Aorta (tissue), 5 donors: ENCODE results near the gene MRPS27. TPM values are rescaled to one million over a fixed set of nuclear protein-coding genes. Genes with fewer than 3 reads are reported as not detected.

Experiments used
- ATAC-seq: fragments of 200-7000 bp; cut with Tn5 transposase; one replicate; pipeline ENCODE4 v1.9.1; 2022; ENCODE audit warnings: moderate library complexity; ENCODE audit not compliant: low FRiP score
- DNase-seq, 2 donors: peaks; one replicate each; pipeline ENCODE4 v3.0.0-alpha.2; 2020
- H3K27ac ChIP-seq, 2 donors: one replicate each; pipeline ENCODE4 v1.5.1; 2013; ENCODE audit warnings: low read length in 2 of 2, mild to moderate bottlenecking in 2 of 2, moderate library complexity in 2 of 2, control low read depth in 1 of 2, inconsistent platforms in 1 of 2, low read depth in 1 of 2
- H3K27me3 ChIP-seq, 2 donors: one replicate each; pipeline ENCODE4 v1.6.1; 2013; ENCODE audit warnings: control low read depth in 1 of 2, low read length in 1 of 2, mild to moderate bottlenecking in 1 of 2, moderate library complexity in 1 of 2; ENCODE audit not compliant: insufficient read depth in 2 of 2, control insufficient read depth in 1 of 2
- H3K36me3 ChIP-seq, 2 donors: one replicate each; pipeline ENCODE4 v1.6.1; 2013; ENCODE audit warnings: control low read depth in 1 of 2, low read length in 1 of 2, mild to moderate bottlenecking in 1 of 2; ENCODE audit not compliant: insufficient read depth in 2 of 2, control insufficient read depth in 1 of 2
- H3K4me1 ChIP-seq, 2 donors: one replicate each; pipeline ENCODE4 v1.6.1; 2013; ENCODE audit warnings: low read length in 2 of 2, control low read depth in 1 of 2, mild to moderate bottlenecking in 1 of 2, moderate library complexity in 1 of 2; ENCODE audit not compliant: insufficient read depth in 2 of 2, control insufficient read depth in 1 of 2
- H3K4me3 ChIP-seq, 2 donors: one replicate each; pipeline ENCODE4 v1.5.1; 2013; ENCODE audit warnings: low read length in 2 of 2, control low read depth in 1 of 2, mild to moderate bottlenecking in 1 of 2
- H3K9me3 ChIP-seq: one replicate; pipeline ENCODE4 v1.6.1; 2013; ENCODE audit warnings: mild to moderate bottlenecking, low read length; ENCODE audit not compliant: control insufficient read depth
- WGBS, 2 donors: extraction: QIAGEN DNeasy Blood & Tissue Kit; methylation state at CpG; one replicate each; pipeline ENCODE4 v1.1.7; 2013; 5-methylcytosine and 5-hydroxymethylcytosine counted together
- intact Hi-C, 2 donors: fragments of 100-400 bp; cut with DNase I; formaldehyde crosslinking; loops; one replicate each; pipeline versions ENCODE4 v1.14.2 to v1.15.0; 2022
- polyA plus RNA-seq, 2 donors: library from polyadenylated mRNA; stranded (reverse); fragments of 200-250 nt; gene quantifications; one replicate each; pipeline ENCODE4 v1.2.3, GENCODE V29; 2013
- total RNA-seq, 2 donors: library from RNA; stranded (reverse); fragmentation: NEBNext Ultra II Directional; extraction: Animal tissue kit (Norgen Biotek cat#: 25700); gene quantifications; one replicate each; pipeline ENCODE4 v1.2.1, GENCODE V29; 2021
- donor health status: healthy with polysubstance abuse.
- donor health status: Bipolar disorder and iron deficiency.
- donor health status: DM: no; HTN: no; CAD: no.
- donor health status: DM: no; HTN: no; CAD: no.
- donor health status: DM: yes; HTN: yes; CAD: no.

MRPS27 gene
- total and polyA plus RNA-seq, 4 donors = 22.5 to 42.1 (median 34.7) TPM

DNA sequence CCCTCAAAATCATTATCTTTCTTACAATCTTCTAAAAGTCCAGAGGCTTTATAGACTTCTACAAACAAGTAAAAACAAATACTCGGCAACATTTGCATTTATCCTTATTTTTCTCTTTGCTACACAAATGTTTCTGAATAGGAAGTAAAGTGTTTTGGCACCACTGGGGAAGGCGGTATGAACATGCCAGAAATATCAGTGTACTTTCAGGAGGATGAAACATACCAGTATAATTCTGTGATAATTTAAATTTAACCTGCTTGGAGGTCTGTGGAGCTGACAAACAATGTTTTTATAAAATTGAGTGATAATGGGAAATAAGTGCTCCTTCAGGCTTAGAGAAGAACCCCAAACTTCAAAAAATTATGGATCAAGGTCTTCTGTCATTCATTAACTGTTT, 51.8 kb downstream of the MRPS27 start:
- Histone ChIP-seq H3K27me3 (no peaks in the 10 kb centered on the region), H3K27ac (no peak overlapping the region), H3K9me3 (no peaks in the 10 kb centered on the region), H3K36me3 (peaks cover 0 to 3% of the 10 kb centered on the region in 2 donors), H3K4me3 (no peak overlapping the region), H3K4me1 (peaks cover 4 to 7% of the 10 kb centered on the region in 2 donors)
- intact Hi-C loops = no loop called here
- WGBS, 2 donors = 7 to 9% methylated on average over 2 of the region's 2 CpGs
- ATAC-seq = no peak
- no peak for DNase-seq

DNA sequence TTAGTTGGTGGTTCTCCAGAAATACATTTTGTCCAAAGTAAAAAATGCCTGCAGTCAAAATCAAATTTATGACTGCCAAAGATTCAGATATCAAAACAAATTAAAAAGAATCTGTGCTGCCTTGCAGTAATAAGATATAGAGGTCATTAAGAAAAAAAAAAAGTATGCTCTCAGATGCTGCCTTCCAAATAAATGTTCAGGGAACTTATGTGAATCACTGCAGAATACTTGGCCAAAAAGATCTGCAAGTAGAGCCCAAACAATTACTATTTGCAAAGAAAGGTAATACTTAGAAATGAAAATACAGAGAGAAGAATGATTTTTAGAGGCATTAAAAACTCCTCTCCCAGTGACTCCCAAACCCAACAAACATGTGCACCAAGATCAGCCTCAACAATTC, 52.4 kb downstream of the MRPS27 start:
- DNase-seq (no peak), ATAC-seq (no peak)
- no peaks in the 10 kb centered on the region for H3K27me3 ChIP-seq
- H3K36me3 ChIP-seq = peaks cover 0 to 3% of the 10 kb centered on the region in 2 donors
- no peak overlapping the region for H3K27ac ChIP-seq
- H3K9me3 ChIP-seq = no peaks in the 10 kb centered on the region
- intact Hi-C loops = no loop called here
- no peak overlapping the region for H3K4me3 ChIP-seq
- H3K4me1 ChIP-seq = peaks cover 4 to 7% of the 10 kb centered on the region in 2 donors

DNA sequence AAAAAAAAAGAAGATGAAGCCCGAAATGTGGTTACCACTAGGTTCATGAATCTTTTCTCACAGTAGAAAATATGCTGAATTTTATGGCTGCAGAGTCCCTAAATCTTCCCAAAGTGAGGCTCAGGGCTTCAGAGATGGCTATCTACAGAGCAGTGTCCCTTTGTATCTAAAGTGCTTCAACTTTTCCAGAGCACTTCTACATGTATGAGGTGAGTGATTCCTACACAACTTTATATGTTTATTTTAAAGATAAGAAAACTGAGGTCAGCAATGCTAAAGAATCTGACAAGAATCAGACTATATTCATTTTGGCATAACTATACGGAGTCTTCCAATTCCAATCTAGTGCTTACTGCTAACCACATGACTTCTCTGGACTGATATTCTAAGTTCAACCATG, 53.2 kb downstream of the MRPS27 start:
- H3K4me3 ChIP-seq = no peak overlapping the region
- ATAC-seq (no peak), DNase-seq (no peak)
- WGBS, 2 donors = 40 to 47% methylated on average over 2 of the region's 2 CpGs
- H3K36me3 ChIP-seq = no peaks in the 10 kb centered on the region
- no peaks in the 10 kb centered on the region for H3K9me3 ChIP-seq
- no peak overlapping the region for H3K27ac ChIP-seq
- H3K27me3 ChIP-seq = no peaks in the 10 kb centered on the region
- intact Hi-C loops = no loop called here
- peaks cover 4 to 7% of the 10 kb centered on the region in 2 donors for H3K4me1 ChIP-seq

DNA sequence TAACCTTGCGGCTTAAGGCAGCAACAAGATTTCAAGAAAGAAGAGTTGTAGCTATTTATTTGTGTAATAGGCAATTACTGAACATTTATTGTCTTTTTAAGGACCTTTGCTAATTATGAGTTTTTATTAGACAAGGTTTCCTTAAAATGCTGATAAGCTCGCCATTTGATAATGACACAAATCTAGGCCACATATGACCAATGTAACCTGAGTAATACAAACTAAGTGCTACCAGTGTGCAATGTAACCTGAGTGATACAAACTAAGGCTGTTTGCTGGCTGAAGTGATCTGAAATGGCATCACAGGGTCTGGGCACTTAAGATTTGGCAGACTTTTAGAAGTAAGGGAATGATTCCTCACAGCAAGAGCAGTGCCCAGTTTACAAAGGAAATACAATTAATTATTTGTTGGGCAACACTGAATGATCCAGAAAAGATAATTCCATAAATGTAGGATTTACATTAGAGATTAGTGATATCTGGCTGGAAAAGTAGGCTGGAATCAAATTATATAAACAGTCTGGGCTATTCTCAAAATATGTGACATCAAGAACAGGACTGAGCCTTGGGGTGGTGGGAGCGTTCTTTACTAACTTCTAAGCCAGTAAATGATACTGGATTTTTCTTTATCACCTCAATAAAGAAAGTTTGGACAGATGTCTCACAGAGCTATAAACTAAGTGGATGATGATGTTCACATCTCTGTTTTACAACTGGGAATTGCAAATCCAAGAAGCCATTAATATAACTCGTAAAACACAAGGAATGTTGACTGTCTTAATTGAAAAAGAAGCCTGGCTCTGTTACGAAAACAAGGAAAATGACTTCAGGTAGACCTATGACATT, 54.8 kb downstream of the MRPS27 start:
- no peaks in the 10 kb centered on the region for H3K36me3 ChIP-seq
- WGBS, 2 donors = 42 to 60% methylated on average over 5 of the region's 5 CpGs
- DNase-seq = no peak
- peak overlapping the region; percentile 36 to 67 for H3K27ac ChIP-seq
- no peaks in the 10 kb centered on the region for H3K27me3 ChIP-seq
- H3K4me3 ChIP-seq = no peak overlapping the region
- H3K4me1 ChIP-seq = peaks cover 4 to 7% of the 10 kb centered on the region in 2 donors
- intact Hi-C loops = no loop called here
- no peaks in the 10 kb centered on the region for H3K9me3 ChIP-seq
- no peak for ATAC-seq

DNA sequence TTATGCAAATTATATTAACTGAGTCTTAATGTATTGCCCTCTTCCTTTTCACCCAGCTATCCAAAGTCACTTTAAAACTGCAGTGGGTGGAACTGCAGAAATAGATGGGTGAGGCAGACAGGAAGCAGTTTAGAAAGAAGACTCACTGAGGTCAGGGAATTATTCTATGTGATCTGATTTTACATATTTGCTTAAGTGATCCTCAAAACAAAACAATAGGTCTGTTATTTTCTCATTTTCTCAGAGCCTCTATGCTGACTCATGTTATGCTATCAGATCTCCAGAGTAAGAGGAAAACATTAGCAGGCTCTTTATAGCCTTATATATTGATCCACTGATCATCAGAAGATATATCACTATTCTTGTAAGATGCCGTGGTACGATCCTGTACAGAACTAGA, 63.5 kb downstream of the MRPS27 start:
- Histone ChIP-seq H3K27me3 (no peaks in the 10 kb centered on the region), H3K9me3 (no peaks in the 10 kb centered on the region), H3K4me3 (no peak overlapping the region), H3K36me3 (no peaks in the 10 kb centered on the region), H3K4me1 (peaks cover 0 to 3% of the 10 kb centered on the region in 2 donors), H3K27ac (no peak overlapping the region)
- WGBS, 2 donors = 81 to 86% methylated on average over 2 of the region's 2 CpGs
- no peak for ATAC-seq
- intact Hi-C loops = no loop called here
- DNase-seq = no peak

DNA sequence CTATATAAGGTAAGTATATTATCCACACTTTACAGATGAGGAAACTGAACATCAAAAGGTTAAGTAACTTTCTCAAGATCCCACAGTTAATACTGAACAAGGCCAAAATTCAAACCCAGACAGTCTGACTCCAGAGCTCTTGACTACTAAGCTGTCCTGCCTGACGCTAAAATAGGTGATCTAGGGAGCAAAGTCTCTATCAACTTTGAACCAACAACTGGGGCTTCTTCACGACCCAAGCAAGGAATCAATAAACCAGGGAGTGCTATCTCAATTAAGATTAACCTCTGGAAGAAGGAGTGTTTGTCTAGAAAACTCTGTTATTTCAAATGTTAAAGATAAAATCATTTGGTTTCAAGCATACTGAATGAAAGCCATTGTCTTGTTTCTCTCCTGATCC, 64.4 kb downstream of the MRPS27 start:
- intact Hi-C loops = no loop called here
- WGBS, 2 donors = 57% methylated on average over 2 of the region's 2 CpGs

DNA sequence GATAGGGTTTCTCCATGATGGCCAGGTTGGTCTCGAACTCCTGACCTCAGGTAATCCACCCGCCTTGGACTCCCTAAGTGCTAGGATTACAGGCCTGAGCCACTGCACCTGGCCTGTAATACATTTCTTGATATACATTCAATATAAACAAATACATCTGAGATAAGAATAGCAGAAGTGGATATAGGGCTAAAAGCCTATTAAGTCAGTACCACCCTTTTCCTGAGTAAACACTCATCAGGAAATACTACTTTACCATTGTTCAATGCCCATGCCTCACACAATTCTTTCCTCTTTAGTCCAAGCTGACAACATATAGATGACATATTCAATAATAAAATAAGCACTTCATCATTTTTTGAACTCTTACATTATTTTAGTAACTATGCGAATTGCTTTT, 64.8 kb downstream of the MRPS27 start:
- 97 to 98% methylated on average over 3 of the region's 3 CpGs for WGBS, 2 donors
- intact Hi-C loops = no loop called here
- Histone ChIP-seq H3K36me3 (no peaks in the 10 kb centered on the region), H3K4me3 (no peak overlapping the region), H3K4me1 (peaks cover 0 to 4% of the 10 kb centered on the region in 2 donors), H3K27me3 (no peaks in the 10 kb centered on the region), H3K27ac (no peak overlapping the region), H3K9me3 (no peaks in the 10 kb centered on the region)
- ATAC-seq = no peak
- DNase-seq = no peak

More for the DNA sequence above, 64.4 kb downstream of the MRPS27 start:
- Histone ChIP-seq H3K36me3 (no peaks in the 10 kb centered on the region), H3K9me3 (no peaks in the 10 kb centered on the region), H3K4me1 (peaks cover 0 to 4% of the 10 kb centered on the region in 2 donors), H3K4me3 (no peak overlapping the region), H3K27me3 (no peaks in the 10 kb centered on the region), H3K27ac (no peak overlapping the region)
- DNase-seq (no peak), ATAC-seq (no peak)

DNA sequence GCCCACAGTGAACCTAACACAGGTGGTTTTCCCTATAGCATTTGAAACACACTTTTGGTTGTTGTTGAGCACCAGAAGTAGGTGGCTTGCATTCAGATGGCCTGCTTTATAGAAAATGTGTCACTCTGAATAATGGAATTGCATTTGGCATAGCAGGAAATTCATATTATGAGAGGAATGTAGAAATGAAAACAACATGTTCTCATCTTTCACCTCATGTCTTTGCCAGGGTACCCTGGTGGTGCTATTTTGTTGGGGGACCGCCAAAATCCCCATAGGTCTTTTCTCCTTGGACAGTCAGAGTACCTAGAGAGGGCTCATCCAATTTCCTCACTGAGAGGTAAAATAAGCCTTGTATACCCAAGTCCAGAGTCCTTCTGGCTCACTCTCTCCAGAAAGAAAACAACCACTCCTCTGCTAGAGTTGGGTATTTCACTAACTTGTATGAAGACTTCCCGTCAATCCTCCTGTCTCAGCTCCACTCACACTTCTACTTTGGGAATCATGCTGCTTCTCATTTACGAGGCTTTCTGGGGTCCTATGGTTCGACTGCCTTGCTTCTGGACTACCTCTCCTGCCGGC, 67.4 kb downstream of the MRPS27 start:
- Histone ChIP-seq H3K27ac (peak overlapping the region; percentile 36 to 64), H3K36me3 (no peaks in the 10 kb centered on the region), H3K9me3 (no peaks in the 10 kb centered on the region), H3K27me3 (no peaks in the 10 kb centered on the region), H3K4me1 (peaks cover 0 to 4% of the 10 kb centered on the region in 2 donors), H3K4me3 (peak overlapping the region in 1 of 2 donors; percentile 28)
- ATAC-seq (no peak), DNase-seq (no peak)
- intact Hi-C loops = no loop called here
- 3 to 8% methylated on average over 5 of the region's 5 CpGs for WGBS, 2 donors

DNA sequence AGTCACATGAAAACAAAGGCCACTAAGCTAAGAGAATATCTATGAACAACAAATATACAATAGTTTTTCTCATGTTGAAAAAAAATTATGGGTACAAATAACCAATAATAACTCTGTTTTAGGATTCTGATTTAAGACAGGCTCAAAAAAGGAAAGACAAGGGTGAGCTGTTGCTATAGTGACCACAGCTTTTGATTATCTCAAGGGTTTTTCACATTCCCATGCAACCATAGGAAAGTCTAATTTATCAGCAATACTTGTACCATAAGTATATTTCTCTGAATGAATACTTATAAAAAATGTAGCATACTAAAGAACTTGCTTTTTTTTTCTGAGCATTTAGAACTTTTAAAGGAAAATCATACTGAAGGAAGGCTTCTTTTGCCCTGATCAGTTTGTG, 68.0 kb downstream of the MRPS27 start:
- Histone ChIP-seq H3K36me3 (no peaks in the 10 kb centered on the region), H3K4me3 (no peak overlapping the region), H3K27ac (peak overlapping the region in 1 of 2 donors; percentile 64), H3K27me3 (no peaks in the 10 kb centered on the region), H3K4me1 (peaks cover 0 to 4% of the 10 kb centered on the region in 2 donors), H3K9me3 (no peaks in the 10 kb centered on the region)
- ATAC-seq (no peak), DNase-seq (no peak)
- intact Hi-C loops = no loop called here
